Skeletal muscle tissue (tissue), 4 donors: ENCODE measurements around the gene IGF1R. TPM values are rescaled to one million over a fixed set of nuclear protein-coding genes. Genes with fewer than 3 reads are reported as not detected.

Experiments
- H3K27ac ChIP-seq: one replicate; pipeline ENCODE4 v1.7.0; 2013; ENCODE audit warnings: mild to moderate bottlenecking, low read depth, low read length, inconsistent platforms
- H3K27me3 ChIP-seq, 3 donors: one replicate each; pipeline ENCODE4 v1.7.0; 2013; ENCODE audit warnings: low read length in 3 of 3; ENCODE audit not compliant: control insufficient read depth in 3 of 3, insufficient read depth in 3 of 3
- H3K36me3 ChIP-seq, 3 donors: one replicate each; pipeline ENCODE4 v1.7.0; 2013; ENCODE audit warnings: low read length in 3 of 3; ENCODE audit not compliant: control insufficient read depth in 3 of 3, insufficient read depth in 3 of 3
- H3K4me1 ChIP-seq, 3 donors: one replicate each; pipeline ENCODE4 v1.7.0; 2013; ENCODE audit warnings: low read length in 3 of 3, mild to moderate bottlenecking in 3 of 3; ENCODE audit not compliant: control insufficient read depth in 3 of 3, insufficient read depth in 3 of 3
- H3K4me3 ChIP-seq, 3 donors: one replicate each; pipeline ENCODE4 v1.7.0; 2013; ENCODE audit warnings: low read length in 3 of 3
- H3K9ac ChIP-seq, 3 donors: one replicate each; pipeline ENCODE4 v1.7.0; 2013; ENCODE audit warnings: low read length in 3 of 3, mild to moderate bottlenecking in 3 of 3, moderate library complexity in 2 of 3, low read depth in 1 of 3
- H3K9me3 ChIP-seq, 3 donors: one replicate each; pipeline ENCODE4 v1.7.0; 2013; ENCODE audit warnings: low read length in 3 of 3; ENCODE audit not compliant: control insufficient read depth in 3 of 3
- total RNA-seq: library from RNA; depleted of rRNA; stranded (reverse); fragments of >200 nt; gene quantifications from one replicate; pipeline ENCODE4 v1.2.3, GENCODE V29; 2014
- donor health status: Osteomylitis.

The IGF1R gene
- total RNA-seq, 1 donor from 2014 or later: 25.6 TPM

GRCh38 chr15:98647026-98647773, 1.1 kb upstream of the IGF1R start:
- H3K4me1 ChIP-seq: peaks cover 7 to 11% (median 8%) of the 10 kb centered on the region in 3 donors
- no peaks in the 10 kb centered on the region for H3K9me3 ChIP-seq
- peak overlapping the region in 2 of 3 donors; percentile 53 to 79 for H3K9ac ChIP-seq
- peaks cover 23 to 30% (median 26%) of the 10 kb centered on the region in 3 donors for H3K27me3 ChIP-seq
- no peaks in the 10 kb centered on the region for H3K36me3 ChIP-seq
- H3K27ac ChIP-seq: no peak overlapping the region
- H3K4me3 ChIP-seq: peak overlapping the region; percentile 64 to 77 (median 66)

DNA sequence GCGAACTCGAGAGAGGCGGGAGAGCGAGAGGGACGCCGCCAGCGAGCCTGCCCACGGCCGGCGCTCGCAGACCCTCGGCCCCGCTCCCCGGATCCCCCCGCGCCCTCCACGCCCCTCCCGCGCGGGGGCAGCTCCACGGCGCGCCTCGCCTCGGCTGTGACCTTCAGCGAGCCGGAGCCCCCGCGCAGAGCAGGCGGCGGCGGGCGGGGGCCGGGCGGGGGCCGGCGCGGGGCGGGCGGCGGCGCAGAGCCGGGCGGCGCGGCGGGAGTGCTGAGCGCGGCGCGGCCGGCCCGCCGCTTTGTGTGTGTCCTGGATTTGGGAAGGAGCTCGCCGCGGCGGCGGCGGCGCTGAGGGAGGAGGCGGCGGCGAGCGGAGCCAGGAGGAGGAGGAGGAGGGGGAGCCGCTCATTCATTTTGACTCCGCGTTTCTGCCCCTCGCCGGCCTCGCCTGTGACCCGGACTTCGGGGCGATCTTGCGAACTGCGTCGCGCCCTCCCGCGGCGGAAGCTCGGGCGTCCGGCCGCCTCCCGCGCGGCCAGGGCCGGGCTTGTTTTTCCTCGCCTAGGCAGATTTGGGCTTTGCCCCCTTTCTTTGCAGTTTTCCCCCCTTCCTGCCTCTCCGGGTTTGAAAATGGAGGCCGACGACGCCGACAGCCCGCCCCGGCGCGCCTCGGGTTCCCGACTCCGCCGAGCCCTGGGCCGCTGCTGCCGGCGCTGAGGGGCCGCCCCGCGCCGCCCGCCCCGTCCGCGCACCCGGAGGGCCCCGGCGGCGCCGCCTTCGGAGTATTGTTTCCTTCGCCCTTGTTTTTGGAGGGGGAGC, 524 bp downstream of the IGF1R start:
- Histone ChIP-seq H3K36me3 (no peaks in the 10 kb centered on the region), H3K27me3 (peaks cover 14 to 22% (median 17%) of the 10 kb centered on the region in 3 donors), H3K9me3 (no peaks in the 10 kb centered on the region), H3K4me1 (peaks cover 7 to 11% (median 8%) of the 10 kb centered on the region in 3 donors), H3K9ac (peak overlapping the region; percentile 68 to 81 (median 74)), H3K27ac (peak overlapping the region; percentile 70), H3K4me3 (peak overlapping the region; percentile 59 to 85 (median 82))

DNA sequence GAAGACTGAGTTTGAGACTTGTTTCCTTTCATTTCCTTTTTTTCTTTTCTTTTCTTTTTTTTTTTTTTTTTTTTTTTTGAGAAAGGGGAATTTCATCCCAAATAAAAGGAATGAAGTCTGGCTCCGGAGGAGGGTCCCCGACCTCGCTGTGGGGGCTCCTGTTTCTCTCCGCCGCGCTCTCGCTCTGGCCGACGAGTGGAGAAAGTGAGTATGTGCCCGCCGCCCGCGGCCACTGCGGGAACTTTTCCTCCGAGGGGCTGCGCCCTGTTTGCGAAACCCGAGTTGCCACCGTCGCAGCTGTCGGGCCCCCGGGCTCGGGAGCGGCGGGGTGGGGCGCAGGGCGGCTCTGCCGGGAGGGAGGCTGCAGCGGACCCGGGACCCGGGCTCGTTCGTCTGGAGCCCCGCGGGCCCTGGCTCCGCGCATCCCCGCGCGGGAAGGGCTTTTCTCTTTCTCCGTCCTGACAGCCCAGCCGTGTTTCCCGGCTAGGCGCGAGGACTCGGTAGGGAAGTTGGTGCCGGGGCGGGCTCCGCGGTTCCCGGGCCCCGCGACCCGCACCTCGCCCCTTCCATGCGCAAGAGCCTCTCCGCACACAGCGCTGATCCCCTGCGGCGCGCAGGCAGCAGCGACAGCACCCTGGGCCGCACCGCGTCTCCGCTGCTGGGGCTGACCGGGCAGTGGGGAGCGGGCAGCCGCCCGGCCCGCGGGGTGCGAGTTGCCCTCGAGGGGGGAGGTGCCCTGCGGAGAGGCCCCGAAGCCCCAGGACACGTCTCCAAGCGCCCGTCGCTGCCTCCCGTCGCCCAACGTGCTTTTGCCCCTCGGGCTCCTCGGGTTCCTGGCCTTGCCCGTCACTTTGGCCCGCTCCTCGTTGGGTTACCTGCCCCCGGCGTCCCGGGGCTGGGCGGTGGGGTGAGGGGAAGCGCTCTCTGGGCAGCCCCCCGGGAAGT, 1.4 kb downstream of the IGF1R start:
- Histone ChIP-seq H3K27me3 (peaks cover 14 to 16% (median 14%) of the 10 kb centered on the region in 3 donors), H3K9me3 (no peaks in the 10 kb centered on the region), H3K9ac (peak overlapping the region; percentile 66 to 81 (median 66)), H3K36me3 (no peaks in the 10 kb centered on the region), H3K4me3 (peak overlapping the region; percentile 59 to 85 (median 82)), H3K27ac (peak overlapping the region; percentile 55), H3K4me1 (peaks cover 7 to 15% (median 11%) of the 10 kb centered on the region in 3 donors)

- no peaks in the 10 kb centered on the region for H3K36me3 ChIP-seq
- H3K9me3 ChIP-seq: no peaks in the 10 kb centered on the region
- peaks cover 11 to 16% (median 12%) of the 10 kb centered on the region in 3 donors for H3K27me3 ChIP-seq
- H3K27ac ChIP-seq: peak overlapping the region; percentile 55
- H3K4me3 ChIP-seq: peak overlapping the region; percentile 59 to 85 (median 82)
- peak overlapping the region; percentile 66 to 81 (median 66) for H3K9ac ChIP-seq
- H3K4me1 ChIP-seq: peaks cover 7 to 16% (median 11%) of the 10 kb centered on the region in 3 donors
Measured at GRCh38 chr15:98650417-98651035, 2.2 kb downstream of the IGF1R start.

GRCh38 chr15:98651036-98651481, 2.7 kb downstream of the IGF1R start:
- Histone ChIP-seq H3K36me3 (no peaks in the 10 kb centered on the region), H3K27me3 (peaks cover 8 to 16% (median 9%) of the 10 kb centered on the region in 3 donors), H3K9me3 (no peaks in the 10 kb centered on the region), H3K27ac (peak overlapping the region; percentile 55), H3K4me1 (peaks cover 7 to 16% (median 11%) of the 10 kb centered on the region in 3 donors), H3K9ac (peak overlapping the region; percentile 43 to 81 (median 66)), H3K4me3 (peak overlapping the region; percentile 59 to 85 (median 82))

GRCh38 chr15:98651581-98652220, 3.4 kb downstream of the IGF1R start:
- Histone ChIP-seq H3K9me3 (no peaks in the 10 kb centered on the region), H3K4me3 (peak overlapping the region; percentile 36 to 82 (median 59)), H3K4me1 (peaks cover 7 to 16% (median 10%) of the 10 kb centered on the region in 3 donors), H3K27me3 (peaks cover 2 to 16% (median 6%) of the 10 kb centered on the region in 3 donors), H3K27ac (peak overlapping the region; percentile 55), H3K36me3 (no peaks in the 10 kb centered on the region), H3K9ac (peak overlapping the region; percentile 43 to 81 (median 66))

DNA sequence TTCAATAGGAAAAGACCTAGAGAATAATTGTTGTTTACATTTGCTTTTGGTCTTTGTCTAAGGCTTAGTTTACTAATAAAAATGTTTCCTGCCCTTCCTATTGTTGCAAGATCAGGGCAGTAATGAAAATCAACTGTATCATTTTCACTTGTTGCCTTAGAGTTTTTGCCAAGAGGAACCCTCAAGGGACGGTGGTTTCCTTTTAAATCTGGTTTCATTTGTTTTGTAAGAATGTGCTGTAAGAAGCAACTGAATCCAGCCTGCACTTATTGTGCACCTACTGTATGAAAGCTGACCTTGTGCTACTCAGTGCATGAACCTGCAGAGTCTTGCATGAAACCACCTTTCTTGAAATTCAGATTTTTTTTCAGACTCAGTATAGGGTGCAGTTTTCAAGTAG, 5.3 kb downstream of the IGF1R start:
- Histone ChIP-seq H3K36me3 (no peaks in the 10 kb centered on the region), H3K9me3 (no peaks in the 10 kb centered on the region), H3K27ac (no peak overlapping the region), H3K4me3 (no peak overlapping the region), H3K4me1 (peaks cover 5 to 14% (median 5%) of the 10 kb centered on the region in 3 donors), H3K9ac (no peak overlapping the region), H3K27me3 (peaks cover 0 to 11% (median 2%) of the 10 kb centered on the region in 3 donors)

DNA sequence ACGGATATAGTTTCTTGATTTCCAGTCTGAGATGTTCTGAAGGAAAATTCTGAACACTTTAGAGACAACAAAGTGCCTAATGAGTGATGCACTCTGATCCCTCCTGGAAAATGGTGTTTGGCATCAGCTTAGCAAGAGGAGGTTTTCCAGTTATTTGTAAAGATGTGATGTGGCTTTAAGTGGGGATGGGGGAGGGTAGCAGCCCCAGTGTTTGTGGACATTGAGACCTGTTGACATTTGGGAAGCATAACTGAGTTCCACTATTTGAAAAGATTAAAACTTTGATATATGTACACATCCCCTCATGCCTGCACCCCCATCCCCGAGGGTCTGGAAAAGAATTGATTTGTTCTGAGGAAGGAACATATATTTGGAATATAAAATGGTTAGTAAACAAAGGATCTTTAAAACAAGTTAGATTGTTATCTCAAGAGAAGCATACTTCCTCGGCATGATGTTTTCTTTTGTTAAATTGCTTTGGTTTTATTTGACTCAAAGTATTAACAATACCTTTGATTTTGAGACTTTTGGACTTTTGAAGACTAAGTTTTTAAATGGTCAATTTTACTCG, 6.5 kb downstream of the IGF1R start:
- no peak overlapping the region for H3K9ac ChIP-seq
- peaks cover 10 to 17% (median 12%) of the 10 kb centered on the region in 3 donors for H3K4me1 ChIP-seq
- no peaks in the 10 kb centered on the region for H3K9me3 ChIP-seq
- no peaks in the 10 kb centered on the region for H3K36me3 ChIP-seq
- H3K4me3 ChIP-seq: no peak overlapping the region
- H3K27me3 ChIP-seq: peaks cover 0 to 10% (median 2%) of the 10 kb centered on the region in 3 donors
- no peak overlapping the region for H3K27ac ChIP-seq
